Progenitor cell of endocrine pancreas (in vitro differentiated cells): ENCODE data around the gene MMP26. TPM values are rescaled to one million over a fixed set of nuclear protein-coding genes. Genes with fewer than 3 reads are reported as not detected.

Experiments used
- DNase-seq: peaks from one replicate; pipeline ENCODE4 v3.0.0; 2021; ENCODE audit warnings: low spot score; ENCODE audit not compliant: unreplicated experiment
- H3K27ac Mint-ChIP-seq: 2 replicates; pipeline ENCODE4 v1.8.0; 2021; ENCODE audit warnings: mild to moderate bottlenecking, moderate library complexity, mixed read lengths
- H3K27me3 Mint-ChIP-seq: 2 replicates; pipeline ENCODE4 v1.8.0; 2021; ENCODE audit warnings: mixed read lengths
- H3K36me3 Mint-ChIP-seq: 2 replicates; pipeline ENCODE4 v1.8.0; 2022; ENCODE audit warnings: mixed read lengths; ENCODE audit not compliant: insufficient read depth
- H3K4me1 Mint-ChIP-seq: 2 replicates; pipeline ENCODE4 v1.8.0; 2021; ENCODE audit warnings: low read depth, mixed read lengths
- H3K4me3 Mint-ChIP-seq: 2 replicates; pipeline ENCODE4 v1.8.0; 2021; ENCODE audit warnings: low read depth, mild to moderate bottlenecking, moderate library complexity, mixed read lengths
- H3K9me3 Mint-ChIP-seq: 2 replicates; pipeline ENCODE4 v1.8.0; 2021; ENCODE audit warnings: low read depth, mixed read lengths
- CTCF ChIP-seq: fragments of 200-600 bp; sonication (generic); IDR thresholded peaks from one replicate; pipeline ENCODE4 v1.5.0; 2021; ENCODE audit warnings: antibody characterized with exemption, mild to moderate bottlenecking; ENCODE audit not compliant: unreplicated experiment
- total RNA-seq: library from RNA; stranded (reverse); gene quantifications from 2 replicates; pipeline ENCODE4 v1.2.1, GENCODE V29; 2021

The MMP26 gene
- total RNA-seq, 1 donor from 2014 or later: not detected

- TF ChIP-seq CTCF: no peak
- no peaks in the 10 kb centered on the region for H3K4me1 Mint-ChIP-seq
- no peaks in the 10 kb centered on the region for H3K36me3 Mint-ChIP-seq
- no peak for DNase-seq
- no peaks in the 10 kb centered on the region for H3K9me3 Mint-ChIP-seq
- no peak overlapping the region for H3K4me3 Mint-ChIP-seq
- no peaks in the 10 kb centered on the region for H3K27me3 Mint-ChIP-seq
- no peak overlapping the region for H3K27ac Mint-ChIP-seq
These were observed 24.2 kb upstream of the MMP26 start for GRCh38 chr11:4680341-4680740.

DNA sequence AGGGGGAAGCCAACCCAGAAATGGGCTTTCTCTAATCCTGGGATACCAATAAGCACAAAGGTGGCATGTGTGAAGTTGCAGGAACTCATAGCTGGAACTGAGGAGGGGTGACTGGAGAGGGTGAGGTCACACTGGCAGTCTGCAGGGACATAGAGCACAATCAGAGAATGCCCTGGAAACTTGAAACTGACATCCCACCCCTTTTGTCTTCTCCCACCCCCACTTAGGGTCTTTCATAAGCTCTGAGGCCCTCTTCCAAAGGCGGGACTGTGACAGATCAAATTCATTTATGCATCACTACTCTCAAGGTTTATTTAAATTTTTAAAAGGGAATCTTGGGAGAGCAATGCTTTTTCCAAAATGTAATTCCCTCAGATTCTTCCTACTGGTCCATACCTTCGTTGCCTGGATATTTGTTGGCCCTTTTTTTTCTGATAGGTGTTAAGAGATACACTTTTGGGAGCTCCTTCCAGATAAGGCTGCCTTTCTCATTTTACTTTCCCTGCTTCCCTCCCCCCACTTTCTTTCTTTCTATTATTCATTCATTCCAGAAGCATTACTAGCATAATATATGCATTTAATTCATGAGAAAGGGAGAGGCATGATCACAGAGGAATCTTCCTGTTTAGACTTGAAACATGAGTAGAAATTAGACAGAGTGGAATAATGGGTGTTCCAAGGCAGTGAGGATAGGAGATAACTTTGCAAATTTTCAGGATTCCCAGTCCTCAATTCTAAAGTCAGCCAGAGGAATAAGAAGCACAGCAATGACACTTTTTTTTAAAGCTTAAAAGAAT lies 21.8 kb upstream of the MMP26 start:
- no peak for TF ChIP-seq CTCF
- H3K36me3 Mint-ChIP-seq: no peaks in the 10 kb centered on the region
- no peaks in the 10 kb centered on the region for H3K9me3 Mint-ChIP-seq
- no peak overlapping the region for H3K27ac Mint-ChIP-seq
- DNase-seq: no peak
- no peaks in the 10 kb centered on the region for H3K27me3 Mint-ChIP-seq
- no peaks in the 10 kb centered on the region for H3K4me1 Mint-ChIP-seq
- H3K4me3 Mint-ChIP-seq: no peak overlapping the region

DNA sequence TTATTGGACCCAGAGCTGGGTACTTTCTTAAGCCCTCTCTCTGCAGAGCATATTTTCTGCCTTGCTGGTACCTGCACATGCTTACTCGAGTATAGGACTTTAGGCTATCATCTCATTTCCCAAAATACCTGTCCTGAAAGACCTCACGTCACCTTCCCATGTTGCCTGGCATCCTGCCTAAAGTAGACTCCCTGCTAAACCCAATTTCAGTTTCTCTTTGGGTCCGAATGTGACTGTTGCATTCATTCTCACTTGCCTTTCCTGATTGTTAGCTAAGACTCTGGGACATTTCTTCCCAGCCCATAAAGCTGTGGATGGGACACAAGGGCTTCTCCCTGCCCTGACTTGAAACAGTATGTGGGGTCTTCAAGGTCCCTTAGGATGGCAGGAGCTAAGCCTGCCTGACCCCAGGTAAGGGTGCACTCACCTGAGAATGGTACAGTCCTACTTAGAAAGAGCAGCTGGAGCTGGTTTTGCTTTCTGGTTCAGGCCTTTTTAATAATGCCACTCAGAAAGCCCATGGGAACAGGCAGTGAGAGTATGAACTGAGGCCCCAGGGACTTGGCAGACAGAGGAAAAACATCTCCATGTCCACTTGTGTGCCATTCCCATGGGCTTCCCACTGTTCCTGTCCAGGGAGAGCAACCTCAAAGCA lies 19.8 kb upstream of the MMP26 start:
- H3K9me3 Mint-ChIP-seq: no peaks in the 10 kb centered on the region
- no peak overlapping the region for H3K27ac Mint-ChIP-seq
- no peaks in the 10 kb centered on the region for H3K4me1 Mint-ChIP-seq
- no peaks in the 10 kb centered on the region for H3K27me3 Mint-ChIP-seq
- H3K36me3 Mint-ChIP-seq: no peaks in the 10 kb centered on the region
- no peak for TF ChIP-seq CTCF
- H3K4me3 Mint-ChIP-seq: no peak overlapping the region
- no peak for DNase-seq

GRCh38 chr11:4695442-4695841 lies 9.1 kb upstream of the MMP26 start:
- Mint-ChIP-seq H3K9me3 (no peaks in the 10 kb centered on the region), H3K27ac (no peak overlapping the region), H3K4me3 (no peak overlapping the region), H3K27me3 (no peaks in the 10 kb centered on the region), H3K36me3 (no peaks in the 10 kb centered on the region), H3K4me1 (no peaks in the 10 kb centered on the region)
- TF ChIP-seq CTCF: no peak
- DNase-seq: no peak

GRCh38 chr11:4697585-4697984 lies 7.0 kb upstream of the MMP26 start, which contains the start of gene OR51E2:
Gene OR51E2, minus strand, starts transcription at chr11:4697853. Its CDS starts 15,142 bp downstream, at chr11:4682711.
- peaks cover 1% of the 10 kb centered on the region for H3K4me1 Mint-ChIP-seq
- H3K36me3 Mint-ChIP-seq: no peaks in the 10 kb centered on the region
- no peaks in the 10 kb centered on the region for H3K9me3 Mint-ChIP-seq
- DNase-seq: no peak
- H3K4me3 Mint-ChIP-seq: no peak within 1 kb of the TSS
- H3K27ac Mint-ChIP-seq: no peak within 1 kb of the TSS
- TF ChIP-seq CTCF: no peak
- no peaks in the 10 kb centered on the region for H3K27me3 Mint-ChIP-seq
